Lower leg skin (tissue), 3 donors: ENCODE data around the gene PHF21A.

Experiments
- POLR2A ChIP-seq, 2 donors: fragments of 450-650 bp; IDR thresholded peaks; one replicate each; pipeline ENCODE4 v1.6.1; 2016 to 2017; ENCODE audit warnings: antibody characterized with exemption in 2 of 2, mild to moderate bottlenecking in 1 of 2, moderate library complexity in 1 of 2
- TF ChIP-seq, protein P1 (sequence below), 3 donors: fragments of 450-650 bp; IDR thresholded peaks; one replicate each; pipeline ENCODE4 v1.5.1; 2016; ENCODE audit warnings: antibody characterized with exemption in 3 of 3, mild to moderate bottlenecking in 3 of 3, moderate library complexity in 2 of 3

DNA sequence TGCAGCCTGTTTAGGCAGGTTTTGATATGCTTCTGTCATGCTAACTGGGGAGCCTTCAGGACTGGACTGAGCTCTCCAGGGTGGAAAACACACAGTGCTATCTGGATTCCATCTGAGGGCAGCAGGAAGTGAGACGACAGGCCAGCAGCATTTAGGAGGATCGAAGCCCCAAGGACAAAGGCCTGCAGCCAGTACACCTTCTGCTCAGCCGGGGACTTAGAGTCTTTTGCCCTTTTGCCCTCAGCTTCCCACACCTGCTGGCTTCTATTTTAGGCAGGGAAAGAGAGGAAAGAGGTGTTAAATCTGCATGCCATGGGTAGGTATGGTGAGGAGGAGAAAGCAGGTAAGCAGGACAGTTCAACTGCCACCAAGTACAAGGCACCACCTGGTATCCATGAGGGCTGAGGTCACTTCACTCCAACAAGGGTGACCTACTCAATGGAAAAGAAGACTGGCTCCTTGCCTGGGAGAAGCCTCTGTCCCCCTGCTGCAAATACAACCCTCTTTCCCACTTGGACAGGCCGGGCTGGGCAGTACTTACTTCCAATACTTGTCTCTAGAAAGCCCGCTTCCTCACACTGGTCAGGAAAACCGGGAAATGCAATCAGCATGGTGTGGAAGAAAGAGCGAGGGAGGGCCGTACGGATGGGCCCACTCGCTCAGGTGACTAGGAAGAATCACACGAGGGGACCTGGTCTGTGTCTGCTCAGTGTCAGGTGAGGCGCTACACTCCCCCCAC, 186.5 kb downstream of the PHF21A start:
- TF ChIP-seq, protein P1, sequence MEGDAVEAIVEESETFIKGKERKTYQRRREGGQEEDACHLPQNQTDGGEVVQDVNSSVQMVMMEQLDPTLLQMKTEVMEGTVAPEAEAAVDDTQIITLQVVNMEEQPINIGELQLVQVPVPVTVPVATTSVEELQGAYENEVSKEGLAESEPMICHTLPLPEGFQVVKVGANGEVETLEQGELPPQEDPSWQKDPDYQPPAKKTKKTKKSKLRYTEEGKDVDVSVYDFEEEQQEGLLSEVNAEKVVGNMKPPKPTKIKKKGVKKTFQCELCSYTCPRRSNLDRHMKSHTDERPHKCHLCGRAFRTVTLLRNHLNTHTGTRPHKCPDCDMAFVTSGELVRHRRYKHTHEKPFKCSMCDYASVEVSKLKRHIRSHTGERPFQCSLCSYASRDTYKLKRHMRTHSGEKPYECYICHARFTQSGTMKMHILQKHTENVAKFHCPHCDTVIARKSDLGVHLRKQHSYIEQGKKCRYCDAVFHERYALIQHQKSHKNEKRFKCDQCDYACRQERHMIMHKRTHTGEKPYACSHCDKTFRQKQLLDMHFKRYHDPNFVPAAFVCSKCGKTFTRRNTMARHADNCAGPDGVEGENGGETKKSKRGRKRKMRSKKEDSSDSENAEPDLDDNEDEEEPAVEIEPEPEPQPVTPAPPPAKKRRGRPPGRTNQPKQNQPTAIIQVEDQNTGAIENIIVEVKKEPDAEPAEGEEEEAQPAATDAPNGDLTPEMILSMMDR (IDR thresholded peaks at IDR 0.05), result no peak
- no peak for TF ChIP-seq POLR2A (IDR thresholded peaks at IDR 0.05)
